HEK293 (cell line): ENCODE data around the gene TEX12.
"Not testable (repeated sequence)": the region's sequence is repeated elsewhere in the genome, so short reads cannot be mapped to it uniquely, and the experiment has no call there.

Source experiments
- CTCF ChIA-PET: fragments of 350-600 bp; formaldehyde crosslinking; extraction: SDS; loops from one replicate; lab custom pipeline; 2021; ENCODE audit warnings: antibody characterized with exemption; lab: Yijun Ruan, JAX
- POLR2A ChIA-PET: fragments of 300-600 bp; formaldehyde crosslinking; extraction: SDS; loops from one replicate; lab custom pipeline; 2020; ENCODE audit warnings: antibody characterized with exemption, inconsistent platforms; lab: Yijun Ruan, JAX
- H3K27ac ChIP-seq: fragments of 200-500 bp; sonication (Bioruptor generic); 2 replicates; pipeline ENCODE4 v1.5.1; 2014; ENCODE audit warnings: low read depth, low read length, control low read depth, inconsistent platforms; ENCODE audit errors: extremely low read depth
- H3K36me3 ChIP-seq, 2 experiments: fragments of 200-500 bp in 1 of 2; sonication (Bioruptor generic) in 1 of 2; 1 replicate in 1 of 2; 2 replicates in 1 of 2; pipeline ENCODE4 v1.5.1; 2014 to 2017; ENCODE audit warnings: inconsistent platforms in 2 of 2, low read length in 2 of 2; ENCODE audit not compliant: control insufficient read depth in 2 of 2, insufficient read depth in 1 of 2
- H3K4me1 ChIP-seq: fragments of 200-500 bp; sonication (Bioruptor generic); 2 replicates; pipeline ENCODE4 v1.5.1; 2014; ENCODE audit warnings: mild to moderate bottlenecking, low read length, inconsistent platforms; ENCODE audit not compliant: control insufficient read depth, insufficient read depth
- H3K4me3 ChIP-seq: 2 replicates; pipeline ENCODE4 v1.5.1; 2011; ENCODE audit warnings: low read depth, mild to moderate bottlenecking, control low read depth, low read length, moderate library complexity
- H3K9me3 ChIP-seq: fragments of 200-500 bp; sonication (Bioruptor generic); 2 replicates; pipeline ENCODE4 v1.5.1; 2014; ENCODE audit warnings: low read depth, low read length, inconsistent platforms; ENCODE audit not compliant: control insufficient read depth, insufficient read depth
- INSM2 ChIP-seq: fragments of 450-650 bp; formaldehyde crosslinking; IDR thresholded peaks from 2 replicates; pipeline ENCODE4 v1.5.1; 2016; ENCODE audit warnings: missing biosample characterization, missing genetic modification characterization
- KLF1 ChIP-seq: fragments of 450-650 bp; formaldehyde crosslinking; IDR thresholded peaks from 2 replicates; pipeline ENCODE4 v1.5.1; 2016; ENCODE audit warnings: missing biosample characterization, missing genetic modification characterization
- KLF10 ChIP-seq: fragments of 450-650 bp; IDR thresholded peaks from 2 replicates; pipeline ENCODE4 v1.5.1; 2018; ENCODE audit warnings: missing biosample characterization, mild to moderate bottlenecking, missing genetic modification characterization
- PRDM1 ChIP-seq: fragments of 450-650 bp; formaldehyde crosslinking; IDR thresholded peaks from 2 replicates; pipeline ENCODE4; 2016; ENCODE audit warnings: missing biosample characterization, missing genetic modification characterization
- ZBTB17 ChIP-seq: fragments of 450-650 bp; formaldehyde crosslinking; IDR thresholded peaks from 2 replicates; pipeline ENCODE4 v1.5.1; 2016; ENCODE audit warnings: missing biosample characterization, missing genetic modification characterization
- ZEB2 ChIP-seq: fragments of 450-650 bp; formaldehyde crosslinking; IDR thresholded peaks from 2 replicates; pipeline ENCODE4 v1.5.1; 2016; ENCODE audit warnings: missing biosample characterization, missing genetic modification characterization
- ZNF146 ChIP-seq: fragments of 450-650 bp; formaldehyde crosslinking; IDR thresholded peaks from 2 replicates; pipeline ENCODE4 v1.5.1; 2016; ENCODE audit warnings: missing biosample characterization, missing genetic modification characterization
- ZNF16 ChIP-seq: fragments of 450-650 bp; formaldehyde crosslinking; IDR thresholded peaks from 2 replicates; pipeline ENCODE4 v1.5.1; 2016; ENCODE audit warnings: low read depth, missing biosample characterization, missing genetic modification characterization
- ZNF174 ChIP-seq: fragments of 450-650 bp; formaldehyde crosslinking; IDR thresholded peaks from 2 replicates; pipeline ENCODE4 v1.5.0; 2017; ENCODE audit warnings: missing biosample characterization, mild to moderate bottlenecking, missing genetic modification characterization
- ZNF223 ChIP-seq: fragments of 450-650 bp; formaldehyde crosslinking; IDR thresholded peaks from 2 replicates; pipeline ENCODE4 v1.5.1; 2016; ENCODE audit warnings: missing biosample characterization, missing genetic modification characterization
- ZNF266 ChIP-seq: fragments of 450-650 bp; formaldehyde crosslinking; IDR thresholded peaks from 2 replicates; pipeline ENCODE4 v1.5.1; 2016; ENCODE audit warnings: missing biosample characterization, missing genetic modification characterization, low read depth
- ZNF366 ChIP-seq: fragments of 450-650 bp; formaldehyde crosslinking; conservative IDR thresholded peaks from 2 replicates; pipeline ENCODE4 v1.5.1; 2016; ENCODE audit warnings: missing biosample characterization, missing genetic modification characterization
- ZNF426 ChIP-seq: fragments of 450-650 bp; formaldehyde crosslinking; IDR thresholded peaks from 2 replicates; pipeline ENCODE4 v1.5.1; 2017; ENCODE audit warnings: missing biosample characterization, missing genetic modification characterization, mild to moderate bottlenecking, inconsistent platforms, moderate library complexity
- ZNF561 ChIP-seq: fragments of 450-650 bp; IDR thresholded peaks from 2 replicates; pipeline ENCODE4 v1.5.1; 2018; ENCODE audit warnings: missing biosample characterization, missing genetic modification characterization, borderline replicate concordance
- ZNF621 ChIP-seq: fragments of 450-650 bp; formaldehyde crosslinking; IDR thresholded peaks from 2 replicates; pipeline ENCODE4 v1.5.1; 2017; ENCODE audit warnings: missing biosample characterization, missing genetic modification characterization
- ZNF629 ChIP-seq: fragments of 450-650 bp; formaldehyde crosslinking; IDR thresholded peaks from 2 replicates; pipeline ENCODE4 v1.5.1; 2017; ENCODE audit warnings: missing biosample characterization, missing genetic modification characterization
- ZNF837 ChIP-seq: fragments of 450-650 bp; formaldehyde crosslinking; IDR thresholded peaks from 2 replicates; pipeline ENCODE4 v1.5.1; 2016; ENCODE audit warnings: missing biosample characterization, missing genetic modification characterization
- TF ChIP-seq, protein P1 (sequence below): fragments of 450-650 bp; formaldehyde crosslinking; IDR thresholded peaks from 2 replicates; pipeline ENCODE4 v1.5.1; 2016; ENCODE audit warnings: missing biosample characterization, missing genetic modification characterization
- TF ChIP-seq, protein P2 (sequence below): fragments of 450-650 bp; formaldehyde crosslinking; IDR thresholded peaks from 2 replicates; pipeline ENCODE4 v1.5.1; 2016; ENCODE audit warnings: missing biosample characterization, missing genetic modification characterization

Gene TEX12

DNA sequence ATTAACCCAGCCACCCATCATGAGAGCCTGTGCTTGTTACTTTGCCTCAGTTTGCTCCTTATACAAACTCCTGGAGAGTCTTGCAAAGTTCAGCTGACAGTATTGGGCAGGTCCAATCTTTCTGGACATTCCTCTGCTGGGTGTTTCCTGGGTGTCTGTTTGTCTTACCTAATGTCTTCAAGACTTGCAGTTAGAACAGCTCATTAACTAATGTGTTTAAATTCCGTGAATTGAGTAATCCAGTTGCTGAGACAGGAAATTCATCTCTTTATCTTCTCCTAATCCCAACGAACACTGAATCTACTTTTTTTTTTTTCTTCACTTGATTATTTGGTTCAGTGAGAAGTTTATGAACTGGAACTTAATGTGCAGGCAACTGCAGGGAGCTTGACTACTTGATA, 28.8 kb downstream of the TEX12 start:
- CTCF ChIA-PET: interaction anchor here (0.6 to 0.8 kb wide), 4 partner anchors 23 to 175 kb away, joined by 3 to 4 read pairs (median 3); partner anchors contain the start of gene PTS
- Histone ChIP-seq H3K4me1 (no peaks in the 10 kb centered on the region), H3K27ac (no peak overlapping the region), H3K9me3 (no peaks in the 10 kb centered on the region), H3K36me3 (no peaks in the 10 kb centered on the region), H3K4me3 (no peak overlapping the region)
- TF ChIP-seq PRDM1: no peak
- TF ChIP-seq KLF1 (tag by site-specific recombination): peak; percentile 60
- no peak for TF ChIP-seq ZNF621 (tag by site-specific recombination)
- TF ChIP-seq, protein P1, sequence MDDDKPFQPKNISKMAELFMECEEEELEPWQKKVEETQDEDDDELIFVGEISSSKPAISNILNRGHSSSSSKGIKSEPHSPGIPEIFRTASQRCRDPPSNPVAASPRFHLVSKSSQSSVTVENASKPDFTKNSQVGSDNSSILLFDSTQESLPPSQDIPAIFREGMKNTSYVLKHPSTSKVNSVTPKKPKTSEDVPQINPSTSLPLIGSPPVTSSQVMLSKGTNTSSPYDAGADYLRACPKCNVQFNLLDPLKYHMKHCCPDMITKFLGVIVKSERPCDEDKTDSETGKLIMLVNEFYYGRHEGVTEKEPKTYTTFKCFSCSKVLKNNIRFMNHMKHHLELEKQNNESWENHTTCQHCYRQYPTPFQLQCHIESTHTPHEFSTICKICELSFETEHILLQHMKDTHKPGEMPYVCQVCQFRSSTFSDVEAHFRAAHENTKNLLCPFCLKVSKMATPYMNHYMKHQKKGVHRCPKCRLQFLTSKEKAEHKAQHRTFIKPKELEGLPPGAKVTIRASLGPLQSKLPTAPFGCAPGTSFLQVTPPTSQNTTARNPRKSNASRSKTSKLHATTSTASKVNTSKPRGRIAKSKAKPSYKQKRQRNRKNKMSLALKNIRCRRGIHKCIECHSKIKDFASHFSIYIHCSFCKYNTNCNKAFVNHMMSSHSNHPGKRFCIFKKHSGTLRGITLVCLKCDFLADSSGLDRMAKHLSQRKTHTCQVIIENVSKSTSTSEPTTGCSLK (tag by site-specific recombination): no peak
- TF ChIP-seq ZBTB17 (tag by site-specific recombination): peak; percentile 28; the same call in 1 of the 2 replicates
- POLR2A ChIA-PET: no interaction called here

DNA sequence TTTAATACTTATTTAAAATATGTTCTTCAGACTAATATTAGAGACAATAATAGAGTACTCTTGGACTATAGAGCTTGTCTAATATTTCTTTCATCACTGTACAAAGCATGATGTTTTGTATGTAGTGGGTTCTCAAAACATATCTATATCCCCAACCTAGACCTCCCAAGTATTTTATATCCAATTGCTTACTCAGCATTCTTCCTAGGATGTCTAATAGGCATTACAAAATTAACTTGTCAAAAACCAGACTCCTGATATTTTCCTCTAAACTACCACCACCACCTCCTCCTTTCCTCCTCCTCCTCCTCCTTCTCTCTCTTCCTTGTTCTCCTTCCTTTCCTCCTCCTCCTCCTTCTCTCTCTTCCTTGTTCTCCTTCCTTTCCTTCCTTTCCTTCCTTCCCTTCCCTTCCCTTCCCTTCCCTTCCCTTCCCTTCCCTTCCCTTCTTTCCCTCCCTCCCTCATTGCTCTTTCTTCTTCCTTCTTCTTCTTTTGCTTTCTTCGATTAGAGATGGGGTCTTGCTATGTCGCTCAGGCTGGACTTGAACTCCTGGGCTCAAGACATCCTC, 29.4 kb downstream of the TEX12 start:
- POLR2A ChIA-PET: no interaction called here
- no peaks in the 10 kb centered on the region for H3K4me1 ChIP-seq
- no peak for TF ChIP-seq ZNF146 (tag by site-specific recombination)
- TF ChIP-seq, protein P1 (tag by site-specific recombination): no peak
- no peak for TF ChIP-seq ZEB2
- TF ChIP-seq ZNF366 (tag by site-specific recombination): peak; percentile 56; the same call in 1 of the 2 replicates
- no peak for TF ChIP-seq INSM2 (tag by site-specific recombination)
- no peak for TF ChIP-seq ZNF174
- no peak overlapping the region for H3K27ac ChIP-seq
- no peak overlapping the region for H3K4me3 ChIP-seq
- CTCF ChIA-PET: interaction anchor here (0.6 to 0.8 kb wide), 3 partner anchors 23 to 70 kb away, joined by 3 to 4 read pairs (median 3); partner anchors contain the start of gene PTS
- no peaks in the 10 kb centered on the region for H3K9me3 ChIP-seq
- no peaks in the 10 kb centered on the region for H3K36me3 ChIP-seq

DNA sequence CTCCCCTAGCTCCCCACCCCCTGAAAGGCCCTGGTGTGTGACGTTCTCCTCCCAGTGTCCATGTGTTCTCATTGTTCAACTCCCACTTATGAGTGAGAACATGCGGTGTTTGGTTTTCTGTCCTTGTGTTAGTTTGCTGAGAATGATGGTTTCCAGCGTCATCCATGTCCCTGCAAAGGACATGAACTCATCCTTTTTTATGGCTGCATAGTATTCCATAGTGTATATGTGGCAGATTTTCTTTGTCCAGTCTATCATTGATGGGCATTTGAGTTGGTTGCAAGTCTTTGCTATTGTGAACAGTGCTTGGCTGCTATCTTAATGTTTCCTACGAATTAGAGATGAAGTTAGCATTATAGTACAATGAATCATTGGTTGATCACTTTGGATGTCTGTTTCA, 31.9 kb downstream of the TEX12 start:
- peak; percentile 93 for TF ChIP-seq ZNF146 (tag by site-specific recombination)
- H3K4me1 ChIP-seq, H3K36me3 ChIP-seq, POLR2A ChIA-PET, H3K9me3 ChIP-seq, H3K4me3 ChIP-seq, H3K27ac ChIP-seq: not testable (repeated sequence)
- CTCF ChIA-PET: interaction anchor here (0.6 kb wide), 1 partner anchor 86 kb away, joined by 4 read pairs; no protein-coding TSS in a partner anchor

DNA sequence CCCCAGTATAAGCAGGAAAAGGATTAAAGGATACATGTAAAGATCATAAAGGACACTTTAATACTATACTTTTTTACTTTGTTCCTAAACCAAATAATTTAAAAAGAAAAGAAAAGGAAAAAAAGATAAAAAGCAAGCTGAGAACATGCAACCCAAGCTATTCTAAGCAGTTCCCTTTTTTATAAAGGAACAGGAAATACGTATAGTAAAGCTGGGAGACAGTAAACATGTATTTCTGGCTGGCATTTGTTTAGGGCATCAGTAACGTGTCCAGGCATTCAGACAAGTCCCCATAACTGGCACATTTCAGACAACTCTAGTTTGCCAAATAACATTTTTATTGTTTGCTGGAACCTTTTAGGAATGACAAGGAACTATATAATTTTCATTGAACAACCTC, 33.1 kb downstream of the TEX12 start:
- TF ChIP-seq, protein P2, sequence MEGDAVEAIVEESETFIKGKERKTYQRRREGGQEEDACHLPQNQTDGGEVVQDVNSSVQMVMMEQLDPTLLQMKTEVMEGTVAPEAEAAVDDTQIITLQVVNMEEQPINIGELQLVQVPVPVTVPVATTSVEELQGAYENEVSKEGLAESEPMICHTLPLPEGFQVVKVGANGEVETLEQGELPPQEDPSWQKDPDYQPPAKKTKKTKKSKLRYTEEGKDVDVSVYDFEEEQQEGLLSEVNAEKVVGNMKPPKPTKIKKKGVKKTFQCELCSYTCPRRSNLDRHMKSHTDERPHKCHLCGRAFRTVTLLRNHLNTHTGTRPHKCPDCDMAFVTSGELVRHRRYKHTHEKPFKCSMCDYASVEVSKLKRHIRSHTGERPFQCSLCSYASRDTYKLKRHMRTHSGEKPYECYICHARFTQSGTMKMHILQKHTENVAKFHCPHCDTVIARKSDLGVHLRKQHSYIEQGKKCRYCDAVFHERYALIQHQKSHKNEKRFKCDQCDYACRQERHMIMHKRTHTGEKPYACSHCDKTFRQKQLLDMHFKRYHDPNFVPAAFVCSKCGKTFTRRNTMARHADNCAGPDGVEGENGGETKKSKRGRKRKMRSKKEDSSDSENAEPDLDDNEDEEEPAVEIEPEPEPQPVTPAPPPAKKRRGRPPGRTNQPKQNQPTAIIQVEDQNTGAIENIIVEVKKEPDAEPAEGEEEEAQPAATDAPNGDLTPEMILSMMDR: no peak
- no peak for TF ChIP-seq ZNF629 (tag by site-specific recombination)
- no peak for TF ChIP-seq ZNF837 (tag by site-specific recombination)
- no peak for TF ChIP-seq ZNF223
- no peak for TF ChIP-seq KLF10
- no peak for TF ChIP-seq ZNF561 (tag by site-specific recombination)
- TF ChIP-seq ZNF426 (tag by site-specific recombination): no peak
- TF ChIP-seq ZNF16: no peak
- TF ChIP-seq ZNF266 (tag by site-specific recombination): no peak
- Histone ChIP-seq H3K36me3 (no peaks in the 10 kb centered on the region), H3K4me1 (no peaks in the 10 kb centered on the region), H3K4me3 (no peak overlapping the region), H3K9me3 (no peaks in the 10 kb centered on the region), H3K27ac (no peak overlapping the region)
- POLR2A ChIA-PET: no interaction called here
- CTCF ChIA-PET: interaction anchor here (1.1 kb wide), 1 partner anchor 86 kb away, joined by 6 read pairs; no protein-coding TSS in a partner anchor
